HG03039 (cell line): ENCODE results near the gene GFRA1.
"Not testable (repeated sequence)": the region's sequence is repeated elsewhere in the genome, so short reads cannot be mapped to it uniquely, and the experiment has no call there.

Experiments
- ATAC-seq: cut with Tn5 transposase; IDR thresholded peaks from one replicate; pipeline ENCODE4 v1.9.1; 2021; ENCODE audit warnings: mild to moderate bottlenecking, moderate library complexity; ENCODE audit not compliant: unreplicated experiment

GFRA1 gene

DNA sequence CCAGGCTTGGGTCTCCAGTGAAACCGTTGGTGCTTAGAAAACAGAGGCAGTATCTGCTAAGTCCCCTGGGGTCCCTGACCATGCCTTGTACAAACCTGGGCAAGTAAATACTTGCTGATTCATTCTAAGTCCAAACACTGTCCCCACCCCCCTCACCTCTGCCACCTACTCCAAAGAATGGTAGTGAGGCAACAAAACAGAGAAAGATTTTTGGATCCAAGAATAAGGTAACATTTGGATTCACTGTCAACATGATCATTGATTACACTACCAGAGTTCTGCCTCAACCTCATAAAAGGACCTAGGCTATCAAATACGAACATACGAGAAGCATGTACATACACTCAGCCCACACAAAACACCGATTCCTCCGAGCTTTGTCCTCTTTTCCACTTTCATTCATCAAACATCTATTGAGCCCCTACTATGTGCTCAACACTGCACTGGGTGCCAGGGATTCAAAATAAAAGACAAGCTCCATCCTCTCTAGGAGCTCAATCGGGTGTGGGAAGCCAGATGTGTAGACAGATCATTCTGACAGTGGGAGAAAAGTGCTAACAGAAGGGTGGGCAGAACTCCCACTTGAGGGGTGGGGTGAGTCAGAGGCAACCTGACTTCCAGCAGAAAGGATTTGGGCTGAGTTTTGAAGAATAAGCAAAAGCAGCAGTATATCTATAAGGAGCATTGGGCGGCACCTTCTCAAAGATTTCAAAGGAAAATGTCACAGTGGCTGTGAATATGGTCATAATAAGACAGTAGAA is 71.2 kb downstream of the GFRA1 start:
- no peak for ATAC-seq

GRCh38 chr10:116201011-116201410 is 72.0 kb downstream of the GFRA1 start:
- no peak for ATAC-seq

DNA sequence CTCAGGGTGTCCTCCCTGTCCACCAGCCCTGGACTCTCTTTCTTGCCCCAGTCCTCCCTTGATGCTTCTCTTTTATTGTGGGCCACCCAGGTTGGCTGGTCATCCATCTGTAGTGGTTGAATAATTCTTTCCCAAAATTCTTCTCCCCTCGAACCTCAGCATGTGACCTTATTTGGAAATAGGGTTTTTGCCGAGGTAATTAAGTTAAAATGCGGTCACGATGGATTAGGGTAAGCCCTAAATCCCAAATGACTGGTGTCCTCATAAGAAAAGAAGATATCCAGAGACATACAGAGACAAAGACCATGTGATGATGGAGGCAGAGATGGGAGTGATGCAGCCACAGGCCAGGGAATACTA is 74.3 kb downstream of the GFRA1 start:
- ATAC-seq: no peak

- no peak for ATAC-seq
These were observed 74.9 kb downstream of the GFRA1 start for GRCh38 chr10:116197946-116198675.

DNA sequence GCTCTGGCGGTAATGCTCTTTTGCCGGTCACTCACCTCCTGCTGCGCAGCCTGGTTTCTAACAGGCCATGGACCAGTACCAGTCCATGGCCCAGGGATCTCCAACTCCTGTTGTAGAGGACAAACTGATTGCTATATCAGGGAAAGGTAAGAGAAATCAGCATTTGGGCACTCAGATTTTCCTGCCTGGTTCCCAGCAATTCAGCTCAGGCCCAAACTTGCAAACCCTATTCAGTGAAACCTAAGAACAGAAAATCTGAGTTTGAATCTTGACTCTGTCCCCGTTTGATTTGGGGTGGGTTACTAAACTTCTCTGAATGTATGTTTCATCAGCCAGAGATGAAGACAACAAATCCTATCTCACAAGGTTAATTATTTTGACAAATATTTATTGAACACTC is 77.4 kb downstream of the GFRA1 start:
- ATAC-seq: no peak

GRCh38 chr10:116195039-116195438 is 78.0 kb downstream of the GFRA1 start:
- ATAC-seq: no peak

- no peak for ATAC-seq
These were observed 78.9 kb downstream of the GFRA1 start for GRCh38 chr10:116194061-116194460.

DNA sequence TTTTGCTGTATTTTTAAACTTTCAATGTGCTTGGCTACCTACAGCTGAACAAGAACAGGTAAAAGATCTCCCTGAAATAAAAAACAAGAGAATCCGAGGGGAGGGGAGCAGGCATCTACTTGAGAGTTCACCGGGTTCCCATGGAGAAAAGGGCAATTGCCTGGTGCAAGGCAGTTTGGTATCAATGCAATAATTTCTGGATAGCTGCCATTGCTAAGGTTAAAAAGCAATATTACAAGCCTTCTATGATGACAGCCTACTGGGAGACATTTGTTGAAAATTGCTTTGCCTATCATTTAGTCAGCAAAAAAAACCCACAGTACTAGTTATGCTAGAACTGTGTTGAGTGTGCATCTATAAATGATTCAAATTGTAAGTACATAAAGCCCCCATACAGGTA is 82.1 kb downstream of the GFRA1 start:
- no peak for ATAC-seq

GRCh38 chr10:116186273-116186672 is 86.7 kb downstream of the GFRA1 start:
- ATAC-seq: no peak

- ATAC-seq: no peak
These were observed 87.7 kb downstream of the GFRA1 start for GRCh38 chr10:116185199-116185867.

DNA sequence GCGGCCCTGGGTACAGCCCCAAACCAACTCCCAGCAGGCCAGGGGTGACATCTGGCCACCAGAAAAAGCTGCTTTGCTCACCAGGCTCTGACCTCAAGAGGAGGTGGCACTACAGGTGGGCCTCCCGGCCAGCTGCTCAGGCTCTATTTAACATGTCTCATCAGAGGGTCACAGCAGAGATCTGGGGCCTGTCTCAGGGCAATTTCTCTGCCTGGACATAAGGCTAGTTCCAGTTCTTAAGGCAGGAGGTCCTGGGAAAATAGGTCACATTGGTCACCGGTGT is 88.6 kb downstream of the GFRA1 start:
- no peak for ATAC-seq

- ATAC-seq: no peak
These were observed 89.1 kb downstream of the GFRA1 start for GRCh38 chr10:116183733-116184511.

- no peak for ATAC-seq
These were observed 90.6 kb downstream of the GFRA1 start for GRCh38 chr10:116182426-116182825.

GRCh38 chr10:116178086-116178605 is 94.9 kb downstream of the GFRA1 start:
- ATAC-seq: no peak

DNA sequence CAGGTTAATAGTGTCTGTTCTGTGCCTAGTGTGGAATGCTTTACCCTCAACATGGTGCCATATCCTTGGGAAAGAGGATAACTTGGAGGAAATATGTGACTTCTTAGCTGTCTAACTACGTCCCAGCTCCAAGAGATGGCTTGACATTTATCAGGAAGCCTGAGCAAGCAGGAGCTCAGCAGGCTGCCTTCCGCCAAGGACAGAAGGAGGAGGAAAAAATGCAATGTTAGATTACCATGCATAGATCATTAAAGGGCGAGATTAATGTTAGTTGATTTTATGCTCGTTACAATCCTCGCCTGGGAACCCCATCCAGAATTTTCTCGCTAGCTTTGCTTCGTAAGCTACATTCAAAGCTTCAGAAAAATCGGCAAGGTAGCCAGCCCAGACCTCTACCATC is 97.8 kb downstream of the GFRA1 start:
- ATAC-seq: no peak

DNA sequence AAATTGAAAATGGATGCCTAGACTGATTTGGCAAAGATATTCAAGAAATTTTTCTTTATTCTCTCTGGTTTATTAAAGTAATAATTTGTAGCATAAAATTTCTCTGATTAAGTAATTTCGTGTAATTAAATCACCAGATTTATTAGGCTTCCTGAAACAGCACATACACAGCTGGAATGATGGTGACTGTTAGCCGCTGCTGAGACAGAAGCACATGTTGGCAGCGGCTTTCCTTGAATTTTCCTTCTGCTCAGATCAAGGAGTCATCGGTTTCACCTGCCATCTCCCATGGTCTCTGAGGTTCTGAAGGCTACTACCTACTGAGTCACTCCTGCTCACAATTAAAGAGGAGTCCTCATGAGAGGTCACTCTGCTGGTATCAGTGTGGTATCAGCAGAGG is 101.5 kb downstream of the GFRA1 start:
- no peak for ATAC-seq

- no peak for ATAC-seq
These were observed 102.2 kb downstream of the GFRA1 start for GRCh38 chr10:116170815-116171250.

DNA sequence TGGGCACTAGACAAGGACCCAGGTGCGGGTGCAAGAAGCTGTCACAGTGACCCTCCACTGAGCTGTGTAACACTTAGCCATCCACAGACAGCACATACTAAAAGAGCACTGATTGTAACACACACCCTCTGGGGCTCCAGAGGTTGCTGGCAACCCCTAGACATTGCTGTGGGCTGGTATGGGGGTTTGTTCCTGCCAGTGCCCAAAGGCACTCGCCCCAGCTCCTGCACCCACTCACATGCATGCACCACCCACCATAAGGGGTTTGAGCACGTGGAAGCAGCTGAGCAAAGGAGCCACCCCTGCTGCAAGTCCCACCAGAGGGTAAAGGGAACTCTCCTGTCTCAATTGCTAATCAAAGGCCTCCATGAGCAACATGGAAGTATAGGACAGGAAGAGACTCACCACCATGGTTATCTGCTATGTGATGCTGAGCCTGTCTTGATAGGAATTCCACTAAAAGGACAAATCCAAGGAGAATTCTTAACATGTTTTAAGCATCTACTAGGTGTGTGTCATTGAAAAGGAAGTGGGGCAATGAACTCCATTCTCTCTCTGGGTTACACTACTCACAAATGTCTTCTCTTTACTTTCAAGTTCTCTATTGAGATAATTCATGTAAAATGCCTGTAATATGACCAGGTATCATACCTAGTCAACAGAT is 103.1 kb downstream of the GFRA1 start:
- no peak for ATAC-seq

DNA sequence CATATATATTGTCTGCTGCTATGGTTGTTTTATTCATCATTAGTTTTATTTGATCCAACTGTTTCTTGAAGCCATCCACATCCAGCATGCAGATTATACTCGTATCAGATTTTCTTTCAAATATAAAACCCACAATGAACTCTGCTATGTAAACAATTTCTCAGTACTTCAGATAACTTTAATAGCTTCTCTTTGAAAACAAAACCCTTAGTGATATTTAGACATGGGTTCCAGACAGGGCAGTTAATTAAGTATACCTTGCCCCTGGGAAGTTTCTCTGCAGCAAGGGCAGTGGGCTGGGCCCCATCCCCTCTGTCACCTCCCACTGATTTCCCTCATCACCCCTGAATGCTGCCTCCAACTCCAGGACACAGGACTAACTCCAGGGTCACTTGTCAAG is 104.3 kb downstream of the GFRA1 start:
- no peak for ATAC-seq

GRCh38 chr10:116168329-116168728 is 104.7 kb downstream of the GFRA1 start:
- ATAC-seq: no peak

DNA sequence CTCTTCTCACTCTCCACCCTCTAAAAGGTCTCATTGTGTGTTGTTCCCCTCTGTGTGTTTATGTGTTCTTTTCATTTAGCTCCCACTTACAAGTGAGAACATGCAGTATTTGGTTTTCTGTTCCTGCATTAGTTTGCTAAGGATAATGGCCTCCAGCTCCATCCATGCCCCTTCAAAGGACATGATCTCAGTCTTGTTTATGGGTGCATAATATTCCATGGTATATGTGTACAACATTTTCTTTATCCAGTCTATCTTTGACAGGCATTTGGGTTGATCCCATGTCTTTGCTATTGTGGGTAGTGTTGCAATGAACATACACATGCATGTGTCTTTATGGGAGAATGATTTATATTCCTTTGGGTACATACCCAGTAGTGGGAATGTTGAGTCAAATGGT is 107.1 kb downstream of the GFRA1 start:
- not testable (repeated sequence) for ATAC-seq
